LoVo (cell line): ENCODE results near the gene MAGT1.
A peak's percentile ranks its signal among the peaks of the same experiment; 100 is the strongest.
"Not testable (repeated sequence)": the region's sequence is repeated elsewhere in the genome, so short reads cannot be mapped to it uniquely, and the experiment has no call there.

Source experiments
- DNase-seq: peaks from one replicate; pipeline ENCODE4 v3.0.0-alpha.2; 2016; ENCODE audit warnings: low spot score

Gene MAGT1

GRCh38 chrX:77894921-77895886 is at the start of gene MAGT1:
MAGT1 (minus strand) TSS chrX:77895435; CDS start chrX:77895410, 25 bp downstream.
- peak; percentile 89 for DNase-seq

- DNase-seq = not testable (repeated sequence)
Measured at GRCh38 chrX:77945031-77945430, 49.8 kb upstream of the MAGT1 start.

- DNase-seq = no peak
Measured at GRCh38 chrX:77938083-77938680, 42.9 kb upstream of the MAGT1 start.

GRCh38 chrX:77937291-77937690 is 42.1 kb upstream of the MAGT1 start:
- DNase-seq = peak; percentile 57

GRCh38 chrX:77936299-77936698 is 41.1 kb upstream of the MAGT1 start:
- DNase-seq = no peak

- DNase-seq = no peak
Measured at GRCh38 chrX:77935886-77936285, 40.7 kb upstream of the MAGT1 start.

GRCh38 chrX:77930581-77930980 is 35.3 kb upstream of the MAGT1 start:
- no peak for DNase-seq

- no peak for DNase-seq
Measured at GRCh38 chrX:77925764-77926163, 30.5 kb upstream of the MAGT1 start.

- no peak for DNase-seq
Measured at GRCh38 chrX:77924320-77924859, 29.2 kb upstream of the MAGT1 start.

GRCh38 chrX:77922787-77923186 is 27.6 kb upstream of the MAGT1 start:
- no peak for DNase-seq

GRCh38 chrX:77919370-77919769 is 24.1 kb upstream of the MAGT1 start:
- DNase-seq = not testable (repeated sequence)

- no peak for DNase-seq
Measured at GRCh38 chrX:77918568-77918967, 23.3 kb upstream of the MAGT1 start.

- DNase-seq = no peak
Measured at GRCh38 chrX:77917294-77917933, 22.2 kb upstream of the MAGT1 start.

GRCh38 chrX:77910108-77910840 is 15.0 kb upstream of the MAGT1 start, which contains the start of gene ATP7A:
ATP7A (plus strand) TSS chrX:77910693; CDS start chrX:77971642, 60,949 bp downstream.
- peak; percentile 81 for DNase-seq

- no peak for DNase-seq
Measured at GRCh38 chrX:77901506-77901905, 6.3 kb upstream of the MAGT1 start.

- no peak for DNase-seq
Measured at GRCh38 chrX:77900688-77901087, 5.5 kb upstream of the MAGT1 start.

- DNase-seq = peak; percentile 88
Measured at GRCh38 chrX:77899081-77899828, 4.0 kb upstream of the MAGT1 start, which contains the start of gene COX7B. COX7B (plus strand) TSS chrX:77899468; CDS start chrX:77899554, 86 bp downstream.

GRCh38 chrX:77893713-77894112 is 1.5 kb downstream of the MAGT1 start:
- DNase-seq = no peak

GRCh38 chrX:77892887-77893286 is 2.3 kb downstream of the MAGT1 start:
- DNase-seq = no peak

- DNase-seq = not testable (repeated sequence)
Measured at GRCh38 chrX:77881418-77881817, 13.8 kb downstream of the MAGT1 start.

GRCh38 chrX:77875372-77875771 is 19.9 kb downstream of the MAGT1 start:
- DNase-seq = no peak
